Measurements from ENCODE around the gene NDRG3. TPM values are rescaled to one million over a fixed set of nuclear protein-coding genes. Genes with fewer than 3 reads are reported as not detected.
"Not testable (repeated sequence)": the region's sequence is repeated elsewhere in the genome, so short reads cannot be mapped to it uniquely, and the experiment has no call there.

NDRG3 gene
- polyA plus RNA-seq, 4 donors, result 32.5 to 37.6 (median 35.1) TPM

GRCh38 chr20:36700438-36700837 is 45.5 kb downstream of the NDRG3 start:
- no peak for DNase-seq (ENCODE audit: low read depth in 4 of 4, low spot score in 3 of 4)

DNA sequence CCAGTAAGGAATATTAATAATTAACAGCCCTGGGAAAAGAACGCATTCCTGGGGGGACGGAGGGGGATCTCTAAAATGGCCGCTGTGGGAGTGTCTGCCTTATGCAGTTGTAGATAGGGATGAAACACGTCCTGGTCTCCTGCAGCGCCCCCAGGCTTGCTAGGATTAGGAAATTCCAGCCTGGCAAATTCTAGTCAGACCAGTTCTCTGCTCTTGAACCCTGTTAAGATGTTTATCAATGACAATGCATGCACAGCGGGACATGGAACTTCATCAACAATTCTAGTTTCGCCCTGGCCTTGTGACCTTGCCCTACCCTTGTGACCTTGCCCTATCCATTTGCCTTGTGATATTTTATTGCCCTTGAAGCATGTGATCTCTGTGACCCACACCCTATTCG is 50.4 kb downstream of the NDRG3 start:
- DNase-seq (ENCODE audit: low read depth in 4 of 4, low spot score in 3 of 4), result not testable (repeated sequence)

DNA sequence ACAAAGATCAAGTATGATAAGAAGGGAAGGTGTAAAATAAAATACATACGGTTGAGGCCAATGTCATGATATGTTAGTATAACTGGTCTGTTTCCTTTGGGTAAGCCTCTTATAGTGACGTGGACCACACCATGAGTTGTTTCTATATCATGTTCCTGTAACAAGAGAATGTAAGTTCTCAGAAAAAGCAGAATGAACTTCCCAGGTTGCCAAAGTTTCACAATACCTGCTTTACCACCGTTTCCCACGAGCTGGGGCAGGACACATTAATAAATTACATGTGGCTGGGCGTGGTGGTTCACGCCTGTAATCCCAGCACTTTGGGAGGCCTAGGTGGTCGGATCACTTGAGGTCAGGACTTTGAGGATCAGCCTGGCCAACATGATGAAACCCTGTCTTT is 57.3 kb downstream of the NDRG3 start:
- no peak for DNase-seq (ENCODE audit: low read depth in 4 of 4, low spot score in 3 of 4)

DNA sequence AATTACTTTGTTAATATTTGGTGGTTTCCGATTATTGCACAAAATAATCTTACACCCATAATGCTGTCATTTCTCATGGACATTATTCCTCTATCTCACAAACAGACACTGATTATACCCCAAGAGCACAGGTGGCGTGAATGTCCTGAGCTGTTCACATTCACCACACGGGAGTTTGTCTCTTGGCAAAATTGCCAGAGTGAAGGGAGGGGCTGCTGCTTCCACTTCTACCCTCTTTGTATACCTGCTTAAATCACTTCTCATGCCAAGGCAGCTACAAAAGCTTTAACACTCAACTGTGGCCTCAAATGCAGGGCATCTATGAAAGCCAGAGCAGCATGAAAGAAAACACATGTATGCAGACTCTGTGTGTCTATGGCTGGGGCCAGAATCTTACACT is 58.0 kb downstream of the NDRG3 start:
- no peak for DNase-seq (ENCODE audit: low read depth in 4 of 4, low spot score in 3 of 4)

- DNase-seq (ENCODE audit: low read depth in 4 of 4, low spot score in 3 of 4), result no peak
Measured at GRCh38 chr20:36686944-36687343, 58.9 kb downstream of the NDRG3 start.

DNA sequence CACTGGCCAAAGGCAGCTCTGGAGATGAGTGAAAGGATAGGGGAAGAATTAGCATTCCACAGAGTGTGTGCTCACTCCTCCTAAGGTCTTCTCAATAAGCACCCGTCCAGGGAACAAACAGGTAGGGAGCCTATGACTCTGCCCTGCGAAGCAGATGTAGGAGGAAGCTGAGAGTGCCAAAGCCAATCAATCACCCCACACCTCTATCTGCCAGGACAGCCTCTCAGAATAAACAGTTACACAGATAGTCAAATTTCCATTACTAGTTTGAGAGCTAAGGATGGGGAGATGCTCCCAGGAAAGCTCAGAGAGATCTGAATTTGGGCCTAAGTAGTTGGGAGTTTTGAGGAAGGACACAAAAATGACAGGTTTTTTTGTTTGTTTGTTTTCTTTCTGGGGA is 59.4 kb downstream of the NDRG3 start:
- no peak for DNase-seq (ENCODE audit: low read depth in 4 of 4, low spot score in 3 of 4)

DNA sequence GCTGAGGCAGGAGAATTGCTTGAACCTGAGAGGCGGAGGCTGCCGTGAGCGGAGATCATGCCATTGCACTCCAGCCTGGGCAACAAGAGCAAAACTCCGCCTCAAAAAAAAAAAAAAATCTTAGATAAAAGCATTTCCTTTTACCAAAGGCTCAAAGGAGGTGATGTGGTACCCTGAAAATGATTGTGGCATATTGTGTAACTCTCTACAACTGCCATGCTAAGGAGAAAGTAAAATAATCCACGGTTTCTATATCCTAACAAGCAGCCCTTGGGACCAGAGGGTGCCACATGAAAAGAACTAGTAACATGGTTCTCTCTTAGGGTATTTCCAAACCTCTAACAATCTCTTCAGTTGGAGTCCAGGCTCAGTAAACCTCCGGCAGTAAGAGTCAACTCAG is 61.1 kb downstream of the NDRG3 start:
- no peak for DNase-seq (ENCODE audit: low read depth in 4 of 4, low spot score in 3 of 4)

DNA sequence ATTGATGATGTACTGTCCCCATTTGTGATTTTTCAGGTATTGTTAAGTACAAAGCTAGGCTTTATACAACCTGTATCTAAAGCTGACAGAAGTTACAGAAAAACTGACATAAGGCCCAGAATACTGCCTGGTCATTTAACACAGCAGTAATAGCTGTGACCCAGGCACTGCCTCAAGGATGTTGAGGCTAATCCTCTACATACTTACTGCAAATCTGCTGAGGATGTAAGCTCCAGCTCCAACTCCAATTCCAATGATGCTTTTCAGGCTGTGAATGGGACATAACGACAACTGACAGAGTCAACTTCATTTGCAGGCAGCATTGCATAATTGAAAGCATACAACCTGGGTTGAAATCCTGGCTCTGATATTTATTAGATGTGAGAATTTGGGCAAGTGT is 63.6 kb downstream of the NDRG3 start:
- no peak for DNase-seq (ENCODE audit: low read depth in 4 of 4, low spot score in 3 of 4)

DNA sequence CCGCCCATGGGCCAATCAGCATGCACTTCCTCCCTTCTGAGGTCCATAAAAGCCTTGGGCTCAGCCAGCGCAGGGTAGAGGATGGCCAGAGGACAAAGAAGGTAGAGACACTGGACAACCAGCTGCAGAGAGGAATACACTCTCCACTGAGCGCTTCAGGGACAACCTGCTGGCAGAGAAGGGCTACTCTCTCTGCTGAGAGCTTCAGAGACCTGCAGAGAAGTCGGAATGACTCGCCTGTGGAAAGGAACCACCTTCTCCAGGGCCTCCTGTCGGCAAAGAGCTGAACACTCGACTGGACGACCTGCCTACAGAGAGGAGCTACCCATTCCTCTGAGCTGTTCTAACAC is 68.5 kb downstream of the NDRG3 start:
- DNase-seq (ENCODE audit: low read depth in 4 of 4, low spot score in 3 of 4), result no peak

- DNase-seq (ENCODE audit: low read depth in 4 of 4, low spot score in 3 of 4), result no peak
Measured at GRCh38 chr20:36676701-36677421, 69.0 kb downstream of the NDRG3 start.

GRCh38 chr20:36675545-36675944 is 70.3 kb downstream of the NDRG3 start:
- DNase-seq (ENCODE audit: low read depth in 4 of 4, low spot score in 3 of 4), result not testable (repeated sequence)

DNA sequence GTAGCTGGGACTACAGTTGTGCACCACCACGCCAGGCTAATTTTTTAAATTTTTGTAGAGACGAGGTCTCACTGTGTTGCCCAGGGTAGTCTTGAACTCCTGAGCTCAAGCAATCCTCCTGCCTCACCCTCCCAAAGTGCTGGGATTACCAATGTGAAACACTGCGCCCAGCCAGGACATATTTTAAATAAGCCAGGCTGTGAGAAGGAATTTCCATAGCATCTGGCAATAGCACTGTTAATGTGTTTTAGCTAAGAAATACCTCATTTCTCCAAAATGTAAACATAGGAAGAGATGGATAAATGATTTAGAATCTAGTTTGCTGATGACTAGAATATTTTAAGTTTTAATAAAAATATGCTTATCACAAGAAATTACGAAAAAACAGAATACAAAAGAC is 72.9 kb downstream of the NDRG3 start:
- no peak for DNase-seq (ENCODE audit: low read depth in 4 of 4, low spot score in 3 of 4)

DNA sequence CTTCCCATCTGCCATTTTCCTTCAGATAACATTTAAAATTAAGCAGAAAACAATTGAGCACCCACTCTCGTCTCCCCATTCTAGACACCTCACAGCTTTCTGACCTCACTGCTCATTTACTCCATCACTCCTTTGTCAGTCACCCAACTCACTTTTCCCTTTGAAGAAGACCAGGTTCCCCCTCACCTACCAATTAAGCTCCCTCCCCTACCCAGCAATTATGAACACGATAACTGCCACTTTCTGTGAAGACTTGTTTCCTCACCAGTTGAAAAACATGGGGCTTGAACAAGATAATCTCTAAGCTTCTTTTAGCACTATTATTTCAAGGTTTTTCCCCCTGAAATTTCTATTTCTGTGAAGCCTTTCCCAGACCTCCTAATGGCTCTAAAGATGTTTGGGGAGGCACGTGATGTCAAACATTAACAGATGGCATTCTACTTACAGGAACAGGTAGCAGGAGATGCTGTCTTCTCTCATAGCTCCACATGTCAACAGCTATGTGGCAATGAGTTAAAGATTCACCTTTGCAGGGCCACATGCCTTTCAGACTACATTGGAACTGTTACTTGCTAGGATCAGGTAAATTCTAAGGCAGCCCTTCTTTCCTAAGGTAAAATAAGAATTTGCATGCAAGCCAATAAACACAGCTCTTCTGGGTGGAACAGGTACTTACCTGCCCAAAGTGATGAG is 75.1 kb downstream of the NDRG3 start:
- no peak for DNase-seq (ENCODE audit: low read depth in 4 of 4, low spot score in 3 of 4)

DNA sequence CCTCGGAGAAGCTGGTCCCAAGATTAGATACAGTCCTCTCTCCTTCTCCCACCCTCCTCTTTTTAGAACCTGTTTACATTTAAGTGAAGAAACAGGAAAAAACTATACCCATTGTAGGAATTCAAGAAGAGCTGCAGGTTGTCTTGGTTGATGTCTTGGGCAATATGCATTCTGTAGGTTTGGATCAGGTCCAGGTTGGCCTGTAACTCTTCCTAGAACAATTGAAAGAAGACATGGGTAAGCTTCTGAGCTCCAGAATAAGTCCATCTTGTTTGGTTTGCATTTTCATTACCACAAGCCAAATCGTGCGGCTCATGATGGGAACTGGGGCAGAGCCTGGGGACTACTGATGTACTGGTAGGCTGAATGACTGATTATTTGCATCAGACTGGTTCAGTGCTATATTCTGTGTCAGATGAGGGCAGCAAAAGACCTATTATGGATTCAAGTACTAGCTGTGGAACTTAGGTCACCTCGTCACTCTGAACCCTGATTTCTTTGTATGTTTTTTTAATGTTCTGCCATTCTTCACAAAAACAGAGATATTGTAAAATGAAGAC is 79.6 kb downstream of the NDRG3 start:
- no peak for DNase-seq (ENCODE audit: low read depth in 4 of 4, low spot score in 3 of 4)

- DNase-seq (ENCODE audit: low read depth in 4 of 4, low spot score in 3 of 4), result no peak
Measured at GRCh38 chr20:36663031-36663430, 82.9 kb downstream of the NDRG3 start.

GRCh38 chr20:36658300-36658699 is 87.6 kb downstream of the NDRG3 start:
- no peak for DNase-seq (ENCODE audit: low read depth in 4 of 4, low spot score in 3 of 4)

DNA sequence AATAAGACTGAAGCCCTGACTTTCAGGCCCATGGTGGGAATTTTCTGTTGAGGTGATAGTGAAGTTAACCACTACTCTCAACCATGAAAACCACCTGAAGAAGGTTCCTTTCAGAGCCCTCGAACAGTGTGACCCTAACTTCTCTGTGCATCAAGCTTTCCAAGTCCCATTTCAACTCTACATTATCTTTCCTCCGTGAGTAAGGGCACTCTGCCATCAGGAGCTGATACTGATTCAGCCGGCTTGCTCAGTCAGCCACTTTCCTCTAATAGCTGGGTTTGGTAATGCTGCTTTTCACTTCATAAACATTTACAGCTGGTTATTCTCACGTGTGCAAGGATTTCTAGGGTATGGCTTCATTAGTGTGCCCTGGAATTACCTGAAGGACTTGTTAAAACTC is 89.2 kb downstream of the NDRG3 start:
- no peak for DNase-seq (ENCODE audit: low read depth in 4 of 4, low spot score in 3 of 4)

- no peak for DNase-seq (ENCODE audit: low read depth in 4 of 4, low spot score in 3 of 4)
Measured at GRCh38 chr20:36655004-36655403, 90.9 kb downstream of the NDRG3 start.

DNA sequence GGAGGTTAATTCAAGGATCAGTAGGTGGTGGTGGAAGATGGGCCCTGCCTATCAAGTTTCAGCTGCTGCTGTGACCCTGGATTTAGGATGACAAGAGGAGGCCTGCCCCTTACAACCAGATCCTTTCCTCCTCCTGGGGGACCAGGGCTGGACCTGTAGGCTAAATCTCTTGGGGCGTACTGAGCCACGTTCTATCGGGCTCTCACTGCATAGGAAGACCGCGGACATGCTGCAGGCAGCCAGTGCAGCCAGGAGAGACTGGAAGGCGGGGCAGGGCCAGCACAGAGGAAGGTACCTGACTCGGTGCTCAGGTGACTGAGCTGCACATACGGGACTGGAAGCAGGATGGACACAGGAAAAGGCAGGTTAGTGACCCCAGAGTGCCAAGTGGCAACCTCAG is 91.4 kb downstream of the NDRG3 start:
- no peak for DNase-seq (ENCODE audit: low read depth in 4 of 4, low spot score in 3 of 4)

DNA sequence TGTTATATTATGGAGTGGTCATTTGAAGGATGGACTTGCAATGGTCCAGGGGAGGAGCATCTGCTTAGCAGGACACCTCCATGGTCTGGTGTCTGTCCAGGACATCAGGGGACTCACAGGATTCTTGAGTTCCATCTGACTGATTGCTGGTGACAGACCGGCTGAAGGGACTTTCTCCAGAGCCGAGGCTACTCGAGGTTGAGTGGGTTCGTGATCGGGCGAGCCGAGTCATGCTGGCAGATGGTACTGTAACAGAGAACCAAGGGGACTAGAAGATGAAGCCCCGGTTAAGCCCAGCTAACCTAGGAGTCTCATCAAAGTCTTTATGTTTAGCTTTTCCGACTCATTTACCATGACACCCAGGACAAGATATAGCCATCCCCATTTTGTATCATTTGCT is 92.4 kb downstream of the NDRG3 start:
- DNase-seq (ENCODE audit: low read depth in 4 of 4, low spot score in 3 of 4), result no peak

DNA sequence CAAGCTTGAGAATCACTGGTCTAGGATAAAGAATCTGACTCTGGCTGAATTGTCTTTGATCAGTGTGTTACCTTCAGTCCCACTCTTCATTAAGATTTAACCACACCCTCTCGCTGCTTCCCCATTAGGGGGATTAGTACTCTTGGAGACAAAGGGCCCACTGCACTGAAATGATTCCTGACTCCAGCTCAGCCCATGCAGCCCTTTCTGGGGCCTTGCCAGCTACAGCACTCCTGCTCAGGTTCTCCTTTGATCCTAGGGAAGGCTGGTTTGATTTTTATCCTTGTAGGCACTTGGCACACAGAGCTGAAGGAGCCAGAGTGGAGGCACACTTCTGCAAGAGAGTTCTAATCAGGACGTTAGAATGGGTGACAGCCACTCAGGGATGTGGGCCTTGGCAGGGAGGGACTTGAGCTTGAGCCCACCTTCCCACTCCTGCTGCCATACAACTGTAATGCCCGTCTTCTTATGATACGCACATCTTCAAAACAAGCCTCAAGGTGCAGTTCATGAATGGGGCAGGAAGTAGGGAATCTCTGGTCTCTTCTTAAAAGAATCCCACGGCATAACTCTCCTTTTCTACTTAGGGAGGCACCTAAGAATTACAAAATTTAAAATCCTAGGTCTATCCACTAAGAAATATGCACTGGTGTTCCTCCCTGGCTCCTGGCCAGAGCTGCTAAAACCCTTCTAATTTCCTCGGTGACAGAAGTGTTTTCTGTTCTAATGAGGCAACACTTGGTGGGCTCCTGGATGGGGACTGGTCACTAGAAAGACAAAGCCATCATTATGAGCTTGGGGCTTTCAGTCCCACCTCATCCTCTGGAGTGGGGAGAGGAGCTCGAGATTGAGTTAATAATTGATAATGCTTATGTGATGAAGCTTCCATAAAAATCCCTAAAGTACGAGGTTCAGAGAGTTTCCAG is 98.4 kb downstream of the NDRG3 start:
- no peak for DNase-seq (ENCODE audit: low read depth in 4 of 4, low spot score in 3 of 4)
